Endothelial cell of umbilical vein (primary cell): Measurements from ENCODE around the gene ESYT2. TPM values are rescaled to one million over a fixed set of nuclear protein-coding genes. Genes with fewer than 3 reads are reported as not detected.

Experiments
- BruUV-seq: library from RNA; stranded (reverse); fragments of 400-500 nt; replicated peaks from 2 replicates; lab custom pipeline; 2021; lab: Mats Ljungman, UMichigan
- CTCF ChIA-PET: fragments of 300-600, 350-600 bp; sonication (Branson Sonifier 250); formaldehyde crosslinking; loops from one replicate; lab custom pipeline; 2021; ENCODE audit warnings: antibody characterized with exemption, inconsistent platforms; lab: Charles Lee
- POLR2A ChIA-PET: fragments of 300-600, 350-600 bp; sonication (Branson Sonifier 250); formaldehyde crosslinking; loops from one replicate; lab custom pipeline; 2021; ENCODE audit warnings: antibody characterized with exemption, inconsistent platforms; lab: Charles Lee
- DNase-seq: peaks from one replicate; pipeline ENCODE4 v3.0.0-alpha.2; 2011; ENCODE audit warnings: low read depth, low spot score
- FAIRE-seq: peaks from 2 replicates; lab custom pipeline; 2011; peaks lifted over from hg19 to GRCh38; lab: Jason Lieb, UNC
- H2AFZ ChIP-seq: 2 replicates; pipeline ENCODE4 v1.6.0; 2012; ENCODE audit warnings: low read depth, low read length, control low read depth, inconsistent platforms
- H3K27ac ChIP-seq: 2 replicates; pipeline ENCODE4 v1.5.1; 2011; ENCODE audit warnings: low read depth, mild to moderate bottlenecking, control low read depth, low read length, moderate library complexity; ENCODE audit not compliant: insufficient read depth
- H3K27me3 ChIP-seq, 2 experiments: 2 replicates each; pipeline versions ENCODE4 v1.6.0 to v1.6.1; 2011; ENCODE audit warnings: low read length in 2 of 2, mixed read lengths in 1 of 2; ENCODE audit not compliant: control insufficient read depth in 2 of 2, insufficient read depth in 2 of 2
- H3K36me3 ChIP-seq, 2 experiments: 2 replicates in 1 of 2; 3 replicates in 1 of 2; pipeline ENCODE4 v1.5.1; 2011; ENCODE audit warnings: low read length in 2 of 2, mild to moderate bottlenecking in 1 of 2, moderate library complexity in 1 of 2; ENCODE audit not compliant: control insufficient read depth in 2 of 2, insufficient read depth in 2 of 2; ENCODE audit errors: extremely low read depth in 1 of 2
- H3K4me1 ChIP-seq: 3 replicates; pipeline ENCODE4 v1.5.1; 2011; ENCODE audit warnings: mild to moderate bottlenecking, low read length; ENCODE audit not compliant: control insufficient read depth, insufficient read depth; ENCODE audit errors: extremely low read depth
- H3K4me2 ChIP-seq: 2 replicates; pipeline ENCODE4 v1.6.1; 2011; ENCODE audit warnings: low read length, control low read depth, mixed read lengths; ENCODE audit not compliant: insufficient read depth
- H3K4me3 ChIP-seq, 3 experiments: fragments of 200-600 bp in 1 of 3; sonication (generic), shearing (Covaris generic) in 1 of 3; replicated peaks in 1 of 3; 2 replicates each; pipeline ENCODE4 v1.5.1; 2011 to 2016; ENCODE audit warnings: control low read depth in 3 of 3, low read length in 3 of 3, mild to moderate bottlenecking in 2 of 3, inconsistent platforms in 1 of 3, low read depth in 1 of 3, moderate library complexity in 1 of 3; ENCODE audit not compliant: insufficient read depth in 1 of 3
- H3K79me2 ChIP-seq: 2 replicates; pipeline ENCODE4 v1.6.0; 2012; ENCODE audit warnings: low read length, inconsistent platforms; ENCODE audit not compliant: control insufficient read depth, insufficient read depth
- H3K9ac ChIP-seq: replicated peaks from 2 replicates; pipeline ENCODE3; 2011; ENCODE audit warnings: low read length, control low read depth; ENCODE audit not compliant: insufficient read depth; ENCODE audit errors: extremely low read depth
- H3K9me1 ChIP-seq: replicated peaks from 3 replicates; pipeline ENCODE4 v1.6.0; 2011; ENCODE audit warnings: mild to moderate bottlenecking, low read length; ENCODE audit not compliant: control insufficient read depth, insufficient read depth; ENCODE audit errors: extremely low read depth
- H3K9me3 ChIP-seq: replicated peaks from 2 replicates; pipeline ENCODE4 v1.5.1; 2012; ENCODE audit warnings: low read length, inconsistent platforms; ENCODE audit not compliant: control insufficient read depth, insufficient read depth
- H4K20me1 ChIP-seq: replicated peaks from 2 replicates; pipeline ENCODE3; 2011; ENCODE audit warnings: mild to moderate bottlenecking, low read length; ENCODE audit not compliant: control insufficient read depth, insufficient read depth; ENCODE audit errors: extremely low read depth
- EZH2 ChIP-seq: IDR thresholded peaks from 2 replicates; pipeline ENCODE4 v1.6.1; 2012; ENCODE audit warnings: borderline replicate concordance, low read depth, mild to moderate bottlenecking, moderate library complexity, low read length, inconsistent platforms; ENCODE audit not compliant: severe bottlenecking
- FOS ChIP-seq: IDR thresholded peaks from 2 replicates; pipeline ENCODE4 v1.6.1; 2011; ENCODE audit warnings: mild to moderate bottlenecking, low read length, moderate library complexity, borderline replicate concordance; ENCODE audit not compliant: insufficient read depth
- GATA2 ChIP-seq: IDR thresholded peaks from 2 replicates; pipeline ENCODE4 v1.7.0; 2011; ENCODE audit warnings: low read depth, mild to moderate bottlenecking, moderate library complexity, mixed read lengths, low read length; ENCODE audit not compliant: insufficient read length, insufficient read depth
- JUN ChIP-seq: IDR thresholded peaks from 2 replicates; pipeline ENCODE4 v1.6.1; 2011; ENCODE audit warnings: borderline replicate concordance, low read depth; ENCODE audit not compliant: insufficient read length, insufficient read depth
- MYC ChIP-seq: IDR thresholded peaks from one replicate; pipeline ENCODE4 v1.6.1; 2011; ENCODE audit warnings: mild to moderate bottlenecking, low read depth, low read length
- POLR2A ChIP-seq: IDR thresholded peaks from 2 replicates; pipeline ENCODE4 v1.6.1; 2012; ENCODE audit warnings: low read depth, mild to moderate bottlenecking, control low read depth, low read length
- POLR2AphosphoS5 ChIP-seq: IDR thresholded peaks from 2 replicates; pipeline ENCODE4 v1.6.1; 2012; ENCODE audit warnings: low read depth, mild to moderate bottlenecking, control low read depth, low read length, moderate library complexity; ENCODE audit not compliant: insufficient read depth
- dilution Hi-C: fragments of 300-500 bp; cut with MboI; formaldehyde crosslinking; loops from one replicate; pipeline ENCODE4 v1.15.0; 2019; ENCODE audit warnings: low sequenced_read_pairs; ENCODE audit not compliant: extremely low pct_ligation_motif_present
- intact Hi-C: fragments of 100-400 bp; cut with micrococcal nuclease; formaldehyde crosslinking; loops from one replicate; pipeline ENCODE4 v1.10.0; 2022
- polyA plus RNA-seq, 4 experiments: library from polyadenylated mRNA; depleted of rRNA in 3 of 4; stranded (reverse) in 3 of 4; unstranded in 1 of 4; fragments of >200 nt; gene quantifications; 2 replicates each; pipeline versions ENCODE4 v1.2.1 to v1.2.3, GENCODE V29; 2011 to 2012; ENCODE audit warnings: missing spikeins in 1 of 4
- total RNA-seq: library from RNA; stranded (reverse); gene quantifications from 2 replicates; pipeline ENCODE4 v1.2.3, GENCODE V29; 2021
- TF ChIP-seq, protein P1 (sequence below), 2 donors: IDR thresholded peaks; 1 replicate in 1 of 2; 2 replicates in 1 of 2; pipeline ENCODE4 v1.5.1; 2011; ENCODE audit warnings: low read length in 2 of 2, mild to moderate bottlenecking in 2 of 2, moderate library complexity in 2 of 2, control low read depth in 1 of 2, inconsistent platforms in 1 of 2, low read depth in 1 of 2; ENCODE audit not compliant: insufficient read depth in 1 of 2; ENCODE audit errors: extremely low read depth in 1 of 2
- TF ChIP-seq, protein P2 (sequence below): IDR thresholded peaks from 2 replicates; pipeline ENCODE4 v1.6.1; 2011; ENCODE audit not compliant: insufficient read depth, insufficient read length

ESYT2 gene
- total and polyA plus RNA-seq, 2 donors (not counting 3 experiments of a cell fraction or from before 2014, with no cell fraction given), result 18.8 to 46.6 TPM

DNA sequence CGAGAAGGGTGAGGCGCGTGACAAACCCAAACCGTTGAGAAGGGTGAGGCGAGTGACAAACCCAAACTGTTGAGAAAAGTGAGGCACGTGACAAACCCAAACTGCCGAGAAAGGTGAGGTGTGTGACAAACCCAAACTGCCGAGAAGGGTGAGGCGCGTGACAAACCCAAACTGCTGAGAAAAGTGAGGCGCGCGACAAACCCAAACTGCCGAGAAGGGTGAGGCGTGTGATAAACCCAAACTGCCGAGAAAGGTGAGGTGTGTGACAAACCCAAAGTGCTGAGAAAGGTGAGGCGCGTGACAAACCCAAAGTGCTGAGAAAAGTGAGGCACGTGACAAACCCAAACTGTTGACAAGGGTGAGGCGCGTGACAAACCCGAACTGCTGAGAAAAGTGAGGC lies 25.0 kb downstream of the ESYT2 start:
- no TSS peak for BruUV-seq
- H3K4me3 ChIP-seq, result no peak overlapping the region
- H3K27me3 ChIP-seq, result no peaks in the 10 kb centered on the region
- intact Hi-C loops, result no loop called here
- no peaks in the 10 kb centered on the region for H3K9me1 ChIP-seq
- no peak overlapping the region for H3K27ac ChIP-seq
- TF ChIP-seq POLR2AphosphoS5, result no peak
- TF ChIP-seq, protein P1, sequence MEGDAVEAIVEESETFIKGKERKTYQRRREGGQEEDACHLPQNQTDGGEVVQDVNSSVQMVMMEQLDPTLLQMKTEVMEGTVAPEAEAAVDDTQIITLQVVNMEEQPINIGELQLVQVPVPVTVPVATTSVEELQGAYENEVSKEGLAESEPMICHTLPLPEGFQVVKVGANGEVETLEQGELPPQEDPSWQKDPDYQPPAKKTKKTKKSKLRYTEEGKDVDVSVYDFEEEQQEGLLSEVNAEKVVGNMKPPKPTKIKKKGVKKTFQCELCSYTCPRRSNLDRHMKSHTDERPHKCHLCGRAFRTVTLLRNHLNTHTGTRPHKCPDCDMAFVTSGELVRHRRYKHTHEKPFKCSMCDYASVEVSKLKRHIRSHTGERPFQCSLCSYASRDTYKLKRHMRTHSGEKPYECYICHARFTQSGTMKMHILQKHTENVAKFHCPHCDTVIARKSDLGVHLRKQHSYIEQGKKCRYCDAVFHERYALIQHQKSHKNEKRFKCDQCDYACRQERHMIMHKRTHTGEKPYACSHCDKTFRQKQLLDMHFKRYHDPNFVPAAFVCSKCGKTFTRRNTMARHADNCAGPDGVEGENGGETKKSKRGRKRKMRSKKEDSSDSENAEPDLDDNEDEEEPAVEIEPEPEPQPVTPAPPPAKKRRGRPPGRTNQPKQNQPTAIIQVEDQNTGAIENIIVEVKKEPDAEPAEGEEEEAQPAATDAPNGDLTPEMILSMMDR (IDR thresholded peaks at IDR 0.05; ENCODE audit: extremely low read depth in 1 of 2, insufficient read depth in 1 of 2, low read depth in 1 of 2, low read length in 2 of 2), result no peak
- no peak for TF ChIP-seq EZH2
- TF ChIP-seq, protein P2, sequence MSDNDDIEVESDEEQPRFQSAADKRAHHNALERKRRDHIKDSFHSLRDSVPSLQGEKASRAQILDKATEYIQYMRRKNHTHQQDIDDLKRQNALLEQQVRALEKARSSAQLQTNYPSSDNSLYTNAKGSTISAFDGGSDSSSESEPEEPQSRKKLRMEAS, result no peak
- TF ChIP-seq MYC, result no peak
- no peak for TF ChIP-seq JUN
- TF ChIP-seq POLR2A, result no peak
- no peak for TF ChIP-seq FOS
- TF ChIP-seq GATA2, result no peak
- dilution Hi-C loops, result no loop called here
- no peak overlapping the region for H3K4me2 ChIP-seq
- FAIRE-seq (no peak), DNase-seq (no peak)
- H3K79me2 ChIP-seq, result peaks cover 32% of the 10 kb centered on the region
- no peak overlapping the region for H2AFZ ChIP-seq
- ChIA-PET POLR2A (no interaction called here), CTCF (interaction anchor here (0.7 to 1.6 kb wide), 2 partner anchors 12 to 23 kb away, joined by 3 to 5 read pairs; no protein-coding TSS in a partner anchor)
- H3K36me3 ChIP-seq, result peaks cover 0 to 3% of the 10 kb centered on the region in 2 experiments
- H4K20me1 ChIP-seq, result no peaks in the 10 kb centered on the region
- no peak overlapping the region for H3K9ac ChIP-seq
- no peaks in the 10 kb centered on the region for H3K9me3 ChIP-seq
- H3K4me1 ChIP-seq, result no peaks in the 10 kb centered on the region
